ENCODE results near the gene RPL3. TPM values are rescaled to one million over a fixed set of nuclear protein-coding genes. Genes with fewer than 3 reads are reported as not detected.

The RPL3 gene
- total RNA-seq, 1 donor from 2014 or later, result 1,479 TPM

DNA sequence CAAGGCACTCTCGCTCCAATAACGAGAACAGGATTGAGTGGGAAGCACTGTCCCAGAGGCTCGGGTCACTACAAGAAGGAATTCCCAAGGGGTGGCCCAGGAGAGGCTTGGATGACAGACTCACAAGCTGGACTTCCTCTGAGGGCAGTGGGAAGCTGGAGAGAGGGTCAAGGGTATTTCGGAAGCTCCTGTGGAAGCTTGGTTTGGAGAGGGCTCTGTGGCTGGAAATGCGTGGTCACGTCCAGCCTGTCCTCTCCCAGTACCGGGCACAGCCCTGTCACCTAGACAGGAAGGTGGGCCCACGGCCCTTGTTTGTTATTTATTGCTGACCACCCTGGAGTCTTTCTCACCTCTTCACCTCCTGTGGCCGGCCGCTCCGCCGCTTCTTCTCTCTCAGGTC is 35.7 kb upstream of the RPL3 start:
- H3K4me1 ChIP-seq, result no peaks in the 10 kb centered on the region
- H3K27me3 ChIP-seq, result no peaks in the 10 kb centered on the region
- H3K36me3 ChIP-seq, result no peaks in the 10 kb centered on the region
- no peaks in the 10 kb centered on the region for H3K9me3 ChIP-seq
- no peak for DNase-seq (ENCODE audit: low spot score in 2 of 2)
- no peak overlapping the region for H3K27ac ChIP-seq
- no peak overlapping the region for H3K4me3 ChIP-seq
- TF ChIP-seq, protein P1, sequence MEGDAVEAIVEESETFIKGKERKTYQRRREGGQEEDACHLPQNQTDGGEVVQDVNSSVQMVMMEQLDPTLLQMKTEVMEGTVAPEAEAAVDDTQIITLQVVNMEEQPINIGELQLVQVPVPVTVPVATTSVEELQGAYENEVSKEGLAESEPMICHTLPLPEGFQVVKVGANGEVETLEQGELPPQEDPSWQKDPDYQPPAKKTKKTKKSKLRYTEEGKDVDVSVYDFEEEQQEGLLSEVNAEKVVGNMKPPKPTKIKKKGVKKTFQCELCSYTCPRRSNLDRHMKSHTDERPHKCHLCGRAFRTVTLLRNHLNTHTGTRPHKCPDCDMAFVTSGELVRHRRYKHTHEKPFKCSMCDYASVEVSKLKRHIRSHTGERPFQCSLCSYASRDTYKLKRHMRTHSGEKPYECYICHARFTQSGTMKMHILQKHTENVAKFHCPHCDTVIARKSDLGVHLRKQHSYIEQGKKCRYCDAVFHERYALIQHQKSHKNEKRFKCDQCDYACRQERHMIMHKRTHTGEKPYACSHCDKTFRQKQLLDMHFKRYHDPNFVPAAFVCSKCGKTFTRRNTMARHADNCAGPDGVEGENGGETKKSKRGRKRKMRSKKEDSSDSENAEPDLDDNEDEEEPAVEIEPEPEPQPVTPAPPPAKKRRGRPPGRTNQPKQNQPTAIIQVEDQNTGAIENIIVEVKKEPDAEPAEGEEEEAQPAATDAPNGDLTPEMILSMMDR (IDR thresholded peaks at IDR 0.05), result no peak
- intact Hi-C loops (cut with DNase I), result no loop called here

- Histone ChIP-seq H3K9me3 (no peaks in the 10 kb centered on the region), H3K4me3 (no peak overlapping the region), H3K4me1 (peaks cover 0 to 2% of the 10 kb centered on the region in 2 donors), H3K27me3 (no peaks in the 10 kb centered on the region), H3K36me3 (no peaks in the 10 kb centered on the region), H3K27ac (no peak overlapping the region)
- TF ChIP-seq, protein P1 (IDR thresholded peaks at IDR 0.05), result no peak
- intact Hi-C loops (cut with DNase I), result loop anchor here (5.0 kb wide), 1 partner anchor 174 kb away; no protein-coding TSS in a partner anchor
- no peak for DNase-seq (ENCODE audit: low spot score in 2 of 2)
Observed at GRCh38 chr22:39353346-39353745, 33.9 kb upstream of the RPL3 start.

DNA sequence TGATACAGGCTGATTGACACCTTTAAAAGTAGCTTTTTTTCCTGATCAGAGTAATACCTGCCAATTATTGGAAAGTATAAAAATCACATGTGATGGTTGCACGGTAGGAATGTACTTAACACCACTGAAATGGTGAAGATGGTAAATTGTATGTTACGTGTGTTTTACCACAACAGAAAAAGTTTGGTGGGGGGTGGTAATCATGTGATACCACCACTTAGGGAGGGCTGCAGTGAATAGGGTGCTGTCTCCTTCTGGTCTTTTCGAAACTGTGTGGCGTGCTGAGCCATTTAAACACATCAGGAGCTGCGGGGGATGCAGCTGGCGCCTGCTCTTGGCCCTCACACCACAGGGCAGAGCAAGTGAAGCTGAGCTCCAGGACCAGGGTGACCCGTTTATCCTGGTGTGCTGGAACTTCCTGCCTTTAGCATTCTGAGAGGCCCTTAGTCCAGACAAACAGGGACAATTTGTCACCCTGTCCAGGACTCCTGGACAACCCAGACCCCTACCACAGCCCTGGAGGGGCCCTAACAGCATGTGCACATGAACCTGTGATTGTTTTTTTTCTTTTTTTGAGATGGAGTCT is 33.0 kb upstream of the RPL3 start:
- Histone ChIP-seq H3K4me3 (no peak overlapping the region), H3K27me3 (no peaks in the 10 kb centered on the region), H3K9me3 (no peaks in the 10 kb centered on the region), H3K27ac (no peak overlapping the region), H3K4me1 (peaks cover 0 to 2% of the 10 kb centered on the region in 2 donors), H3K36me3 (no peaks in the 10 kb centered on the region)
- DNase-seq (ENCODE audit: low spot score in 2 of 2), result no peak
- TF ChIP-seq, protein P1 (IDR thresholded peaks at IDR 0.05), result no peak
- intact Hi-C loops (cut with DNase I), result loop anchor here (5.0 kb wide), 1 partner anchor 175 kb away; no protein-coding TSS in a partner anchor

GRCh38 chr22:39351689-39352214 is 32.3 kb upstream of the RPL3 start:
- DNase-seq (ENCODE audit: low spot score in 2 of 2), result no peak
- no peaks in the 10 kb centered on the region for H3K27me3 ChIP-seq
- H3K4me3 ChIP-seq, result no peak overlapping the region
- intact Hi-C loops (cut with DNase I), result loop anchor here (5.0 kb wide), 1 partner anchor 176 kb away; no protein-coding TSS in a partner anchor
- H3K27ac ChIP-seq, result no peak overlapping the region
- H3K4me1 ChIP-seq, result peaks cover 0 to 2% of the 10 kb centered on the region in 2 donors
- TF ChIP-seq, protein P1 (IDR thresholded peaks at IDR 0.05), result no peak
- no peaks in the 10 kb centered on the region for H3K9me3 ChIP-seq
- H3K36me3 ChIP-seq, result no peaks in the 10 kb centered on the region

DNA sequence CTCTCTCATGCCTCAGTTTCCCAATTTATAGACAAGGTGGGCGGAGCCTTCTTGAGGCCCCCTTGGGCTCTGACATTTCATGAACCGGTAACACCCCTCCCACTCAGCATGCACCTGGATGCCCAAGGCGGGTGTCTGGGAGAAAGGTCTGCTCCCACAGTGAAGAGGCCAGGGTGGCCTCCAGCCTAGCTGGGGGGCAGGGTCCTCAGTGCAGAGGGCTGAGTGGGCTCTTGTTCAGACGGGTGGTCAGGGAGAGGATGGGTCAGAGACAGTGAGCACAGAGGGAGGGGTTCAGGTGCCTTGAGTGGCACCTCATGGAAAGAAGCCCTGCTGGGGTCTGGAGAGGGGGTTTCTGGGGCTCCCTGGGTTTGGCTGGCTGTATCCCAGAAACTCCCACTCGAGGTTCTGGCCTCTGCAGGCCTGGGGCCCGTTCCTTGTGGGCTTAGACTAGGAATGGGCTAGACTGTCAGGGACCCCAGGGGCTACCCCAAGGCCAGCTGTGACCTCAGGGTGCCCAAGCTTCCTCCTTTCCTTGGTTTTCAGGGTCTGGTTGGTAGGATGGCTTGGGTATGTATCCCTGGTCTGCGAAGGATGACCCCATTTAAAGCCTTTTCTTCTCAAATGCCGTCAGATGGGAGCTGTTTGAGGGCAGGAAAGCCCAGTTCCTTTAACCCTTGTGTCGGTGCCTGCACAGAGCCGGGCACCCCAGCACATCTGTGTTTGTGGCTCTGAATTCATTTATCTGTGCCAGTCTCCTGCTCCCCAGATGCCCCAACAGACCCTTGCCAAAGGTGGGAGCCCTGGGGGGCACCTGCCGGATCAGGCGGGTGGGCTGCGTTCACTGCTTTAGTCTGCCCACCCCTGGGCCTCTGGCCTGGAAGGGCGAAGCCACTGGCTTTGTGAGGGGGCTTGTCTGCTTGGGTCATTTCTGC is 31.6 kb upstream of the RPL3 start:
- Histone ChIP-seq H3K4me3 (peak overlapping the region; percentile 72 to 96), H3K27me3 (no peaks in the 10 kb centered on the region), H3K36me3 (no peaks in the 10 kb centered on the region), H3K4me1 (peaks cover 0 to 2% of the 10 kb centered on the region in 2 donors), H3K27ac (peak overlapping the region in 1 of 2 donors; percentile 14), H3K9me3 (no peaks in the 10 kb centered on the region)
- intact Hi-C loops (cut with DNase I), result loop anchor here (5.0 kb wide), 1 partner anchor 176 kb away; no protein-coding TSS in a partner anchor
- TF ChIP-seq, protein P1 (IDR thresholded peaks at IDR 0.05), result no peak
- no peak for DNase-seq (ENCODE audit: low spot score in 2 of 2)

Measured in ascending aorta (tissue), 2 donors.